GM23338 (cell line): Measurements from ENCODE around the gene ZNF808. TPM values are rescaled to one million over a fixed set of nuclear protein-coding genes. Genes with fewer than 3 reads are reported as not detected.
A peak's percentile ranks its signal among the peaks of the same experiment; 100 is the strongest.
"Not testable (repeated sequence)": the region's sequence is repeated elsewhere in the genome, so short reads cannot be mapped to it uniquely, and the experiment has no call there.

Source experiments
- ATAC-seq: fragments of 200-7000 bp; cut with Tn5 transposase; 3 replicates; pipeline ENCODE4 v1.9.1; 2020
- DNase-seq: peaks from one replicate; pipeline ENCODE4 v3.0.0-alpha.2; 2015; ENCODE audit warnings: low spot score
- H2AFZ ChIP-seq: fragments of 200-600 bp; sonication (generic); 2 replicates; pipeline ENCODE4 v1.8.0; 2016; ENCODE audit warnings: antibody characterized with exemption, mild to moderate bottlenecking, moderate library complexity
- H3F3A ChIP-seq: fragments of 200-600 bp; sonication (generic); replicated peaks from 2 replicates; pipeline ENCODE4 v1.8.0; 2017; ENCODE audit warnings: antibody characterized with exemption, mixed run types, low read depth
- H3K27ac ChIP-seq: fragments of 200-600 bp; sonication (generic); 2 replicates; pipeline ENCODE4 v1.6.1; 2016; ENCODE audit warnings: low read depth
- H3K27me3 ChIP-seq: fragments of 200-600 bp; sonication (generic); 2 replicates; pipeline ENCODE4 v1.8.0; 2016; ENCODE audit warnings: mild to moderate bottlenecking, mixed run types, moderate library complexity; ENCODE audit not compliant: insufficient read depth
- H3K36me3 ChIP-seq: fragments of 200-600 bp; sonication (generic); 2 replicates; pipeline ENCODE4 v1.8.0; 2016; ENCODE audit warnings: mild to moderate bottlenecking; ENCODE audit not compliant: insufficient read depth
- H3K4me1 ChIP-seq: fragments of 200-600 bp; sonication (generic); 2 replicates; pipeline ENCODE4 v1.8.0; 2016; ENCODE audit warnings: mild to moderate bottlenecking, moderate library complexity; ENCODE audit not compliant: insufficient read depth
- H3K4me2 ChIP-seq: fragments of 200-600 bp; sonication (generic); 2 replicates; pipeline ENCODE4 v1.7.1; 2017; ENCODE audit warnings: mixed run types
- H3K4me3 ChIP-seq: fragments of 200-600 bp; sonication (generic); 2 replicates; pipeline ENCODE4 v1.6.1; 2016; ENCODE audit warnings: mixed run types
- H3K79me2 ChIP-seq: fragments of 200-600 bp; sonication (generic); replicated peaks from 2 replicates; pipeline ENCODE4 v1.8.0; 2017; ENCODE audit warnings: mild to moderate bottlenecking; ENCODE audit not compliant: insufficient read depth
- H3K9me2 ChIP-seq: fragments of 200-600 bp; sonication (generic); 2 replicates; pipeline ENCODE4 v1.8.0; 2017; ENCODE audit not compliant: insufficient read depth
- H4K20me1 ChIP-seq: fragments of 200-600 bp; sonication (generic); replicated peaks from 2 replicates; pipeline ENCODE4 v1.8.0; 2017; ENCODE audit warnings: mild to moderate bottlenecking; ENCODE audit not compliant: insufficient read depth
- H3K27ac Mint-ChIP-seq: 2 replicates; pipeline ENCODE4 v1.8.0; 2020; ENCODE audit warnings: inconsistent platforms, mild to moderate bottlenecking, moderate library complexity, mixed read lengths
- H3K27me3 Mint-ChIP-seq: 3 replicates; pipeline ENCODE4 v1.8.0; 2022; ENCODE audit warnings: low read depth, mild to moderate bottlenecking, moderate library complexity, mixed read lengths, inconsistent platforms; ENCODE audit not compliant: insufficient read depth, poor library complexity
- H3K36me3 Mint-ChIP-seq: 3 replicates; pipeline ENCODE4 v1.8.0; 2021; ENCODE audit warnings: low read depth, mild to moderate bottlenecking, inconsistent platforms, moderate library complexity, mixed read lengths
- H3K4me1 Mint-ChIP-seq: 3 replicates; pipeline ENCODE4 v1.8.0; 2020; ENCODE audit warnings: mild to moderate bottlenecking, inconsistent platforms, mixed read lengths
- H3K4me3 Mint-ChIP-seq: 3 replicates; pipeline ENCODE4 v1.8.0; 2021; ENCODE audit warnings: moderate library complexity, mild to moderate bottlenecking, inconsistent platforms, mixed read lengths
- H3K9me3 Mint-ChIP-seq: 3 replicates; pipeline ENCODE4 v1.8.0; 2020; ENCODE audit warnings: moderate library complexity, mild to moderate bottlenecking, inconsistent platforms, mixed read lengths
- EZH2phosphoT487 ChIP-seq: fragments of 200-600 bp; sonication (generic); IDR thresholded peaks from one replicate; pipeline ENCODE4 v1.8.1; 2018; ENCODE audit warnings: antibody characterized with exemption; ENCODE audit not compliant: unreplicated experiment
- JUNB ChIP-seq: IDR thresholded peaks from one replicate; pipeline ENCODE4 v1.6.1; 2016; ENCODE audit warnings: antibody characterized with exemption; ENCODE audit not compliant: unreplicated experiment
- NANOG ChIP-seq: IDR thresholded peaks from 2 replicates; pipeline ENCODE4 v1.6.1; 2016; ENCODE audit warnings: antibody characterized with exemption, borderline replicate concordance
- POLR2AphosphoS5 ChIP-seq: IDR thresholded peaks from 2 replicates; pipeline ENCODE4 v1.6.1; 2016; ENCODE audit warnings: antibody characterized with exemption, low read depth
- STAT1 ChIP-seq: IDR thresholded peaks from one replicate; pipeline ENCODE4 v1.6.1; 2016; ENCODE audit warnings: antibody characterized with exemption; ENCODE audit not compliant: unreplicated experiment
- polyA plus RNA-seq: library from polyadenylated mRNA; unstranded; fragments of >200 nt; fragmentation: Nextera tagmentation; extraction: Ambion mirVana; gene quantifications from 2 replicates; pipeline ENCODE4 v1.2.1, GENCODE V29; 2016
- total RNA-seq: library from RNA; depleted of rRNA; stranded (reverse); fragments of >200 nt; shearing (Covaris generic); gene quantifications from 2 replicates; pipeline ENCODE4 v1.2.3, GENCODE V29; 2014

Gene ZNF808
- total and polyA plus RNA-seq, 2 experiments from 2014 or later = 10.5 to 32.1 TPM

- H2AFZ ChIP-seq = no peak overlapping the region
- no peaks in the 10 kb centered on the region for H3K9me2 ChIP-seq
- peak; percentile 31 for DNase-seq
- Mint-ChIP-seq H3K27ac (no peak overlapping the region), H3K9me3 (no peaks in the 10 kb centered on the region), H3K4me3 (peak overlapping the region; percentile 82; the same call in 1 of the 3 replicates), H3K27me3 (peaks cover 22% of the 10 kb centered on the region), H3K36me3 (no peaks in the 10 kb centered on the region; the same call in 2 of the 3 replicates), H3K4me1 (peaks cover 17% of the 10 kb centered on the region; the same call in 2 of the 3 replicates)
- 0 out of 2 replicates have a peak, but pooled peaks cover 4% of the 10 kb centered on the region for H3F3A ChIP-seq
- no peaks in the 10 kb centered on the region; the same call in 1 of the 2 replicates for H3K4me1 ChIP-seq
- no peak for ATAC-seq
- peaks cover 10% of the 10 kb centered on the region for H3K27me3 ChIP-seq
- peaks cover 20% of the 10 kb centered on the region for H3K79me2 ChIP-seq
- peaks cover 4% of the 10 kb centered on the region for H4K20me1 ChIP-seq
- H3K27ac ChIP-seq = no peak overlapping the region
- no peak overlapping the region for H3K4me2 ChIP-seq
- no peak for TF ChIP-seq EZH2phosphoT487
- no peaks in the 10 kb centered on the region for H3K36me3 ChIP-seq
- no peak overlapping the region for H3K4me3 ChIP-seq
Observed at GRCh38 chr19:52533901-52534300, 6.4 kb downstream of the ZNF808 start.

- DNase-seq (peak; percentile 56), ATAC-seq (peak; percentile 45)
- Mint-ChIP-seq H3K4me1 (peaks cover 17% of the 10 kb centered on the region; the same call in 2 of the 3 replicates), H3K27me3 (peaks cover 22% of the 10 kb centered on the region), H3K4me3 (peak overlapping the region; percentile 82)
- H3F3A ChIP-seq, H3K27ac Mint-ChIP-seq, H3K9me2 ChIP-seq, H4K20me1 ChIP-seq, H3K27me3 ChIP-seq, H3K36me3 ChIP-seq, H3K4me1 ChIP-seq, H2AFZ ChIP-seq, H3K36me3 Mint-ChIP-seq, H3K9me3 Mint-ChIP-seq: not testable (repeated sequence)
- peak overlapping the region; percentile 90 for H3K4me2 ChIP-seq
- H3K4me3 ChIP-seq = peak overlapping the region; percentile 85
- 0 out of 2 replicates have a peak overlapping the region, but pooled peaks have one; percentile 59 for H3K27ac ChIP-seq
- peaks cover 26% of the 10 kb centered on the region for H3K79me2 ChIP-seq
Observed at GRCh38 chr19:52535385-52535770, 7.9 kb downstream of the ZNF808 start.

GRCh38 chr19:52535771-52536447, 8.4 kb downstream of the ZNF808 start:
- H2AFZ ChIP-seq = peak overlapping the region; percentile 87
- no peaks in the 10 kb centered on the region; the same call in 1 of the 2 replicates for H3K4me1 ChIP-seq
- TF ChIP-seq STAT1 = no peak
- TF ChIP-seq JUNB = no peak
- peak; percentile 74 for TF ChIP-seq POLR2AphosphoS5
- TF ChIP-seq NANOG = no peak
- H3K27me3 ChIP-seq = peaks cover 10% of the 10 kb centered on the region
- 0 out of 2 replicates have a peak overlapping the region, but pooled peaks have one; percentile 69 for H3K27ac ChIP-seq
- peak overlapping the region; percentile 85 for H3K4me3 ChIP-seq
- H3K36me3 ChIP-seq = no peaks in the 10 kb centered on the region
- DNase-seq (peak; percentile 97), ATAC-seq (peak; percentile 97)
- Mint-ChIP-seq H3K36me3 (no peaks in the 10 kb centered on the region; the same call in 2 of the 3 replicates), H3K27ac (no peak overlapping the region), H3K9me3 (no peaks in the 10 kb centered on the region), H3K27me3 (peaks cover 22% of the 10 kb centered on the region), H3K4me1 (peaks cover 17% of the 10 kb centered on the region; the same call in 2 of the 3 replicates), H3K4me3 (peak overlapping the region; percentile 82)
- H3K79me2 ChIP-seq = peaks cover 27% of the 10 kb centered on the region
- H3F3A ChIP-seq = 0 out of 2 replicates have a peak, but pooled peaks cover 4% of the 10 kb centered on the region
- H4K20me1 ChIP-seq = peaks cover 4% of the 10 kb centered on the region
- no peaks in the 10 kb centered on the region for H3K9me2 ChIP-seq
- H3K4me2 ChIP-seq = peak overlapping the region; percentile 90
